Endodermal cell (in vitro differentiated cells): ENCODE measurements around the gene ROR1. TPM values are rescaled to one million over a fixed set of nuclear protein-coding genes. Genes with fewer than 3 reads are reported as not detected.

ENCODE experiments used
- DNase-seq: peaks from one replicate; pipeline ENCODE4 v3.0.0-alpha.2; 2017
- H3K27ac ChIP-seq: 2 replicates; pipeline ENCODE4 v1.5.1; 2013; ENCODE audit warnings: mild to moderate bottlenecking, low read depth, low read length, moderate library complexity
- H3K27me3 ChIP-seq: 2 replicates; pipeline ENCODE4 v1.6.1; 2013; ENCODE audit warnings: mild to moderate bottlenecking, low read length, moderate library complexity; ENCODE audit not compliant: insufficient read depth, control insufficient read depth, poor library complexity, severe bottlenecking
- H3K36me3 ChIP-seq: 2 replicates; pipeline ENCODE4 v1.7.0; 2013; ENCODE audit warnings: mild to moderate bottlenecking, low read length, moderate library complexity; ENCODE audit not compliant: control insufficient read depth, insufficient read depth
- H3K4me1 ChIP-seq: one replicate; pipeline ENCODE4 v1.7.0; 2013; ENCODE audit warnings: low read length; ENCODE audit not compliant: control insufficient read depth, insufficient read depth
- H3K4me3 ChIP-seq: 2 replicates; pipeline ENCODE4 v1.5.1; 2013; ENCODE audit warnings: mild to moderate bottlenecking, low read length, moderate library complexity
- H3K9ac ChIP-seq: 2 replicates; pipeline ENCODE4 v1.6.1; 2013; ENCODE audit warnings: mild to moderate bottlenecking, low read length, moderate library complexity; ENCODE audit not compliant: poor library complexity, severe bottlenecking; ENCODE audit errors: extremely low read depth
- H3K9me3 ChIP-seq: 2 replicates; pipeline ENCODE4 v1.6.1; 2013; ENCODE audit warnings: mild to moderate bottlenecking, low read length, moderate library complexity; ENCODE audit not compliant: control insufficient read depth
- H3K27ac Mint-ChIP-seq: 2 replicates; pipeline ENCODE4 v1.8.0; 2020; ENCODE audit warnings: mixed read lengths
- H3K27me3 Mint-ChIP-seq: 2 replicates; pipeline ENCODE4 v1.8.0; 2021; ENCODE audit warnings: mild to moderate bottlenecking, mixed read lengths; ENCODE audit not compliant: insufficient read depth
- H3K36me3 Mint-ChIP-seq: 2 replicates; pipeline ENCODE4 v1.8.0; 2020; ENCODE audit warnings: low read depth, mixed read lengths
- H3K4me1 Mint-ChIP-seq: 2 replicates; pipeline ENCODE4 v1.8.0; 2020; ENCODE audit warnings: mixed read lengths
- H3K4me3 Mint-ChIP-seq: 2 replicates; pipeline ENCODE4 v1.8.0; 2020; ENCODE audit warnings: mild to moderate bottlenecking, moderate library complexity, mixed read lengths
- H3K9me3 Mint-ChIP-seq: 2 replicates; pipeline ENCODE4 v1.8.0; 2020; ENCODE audit warnings: mild to moderate bottlenecking, mixed read lengths
- WGBS, 2 experiments: methylation state at CpG; one replicate each; pipeline versions ENCODE4 v1.1.5 to v1.1.7; 2013; ENCODE audit warnings: missing lambda C conversion rate in 2 of 2, mixed read lengths in 1 of 2; ENCODE audit not compliant: insufficient coverage in 1 of 2, insufficient read length in 1 of 2; 5-methylcytosine and 5-hydroxymethylcytosine counted together
- total RNA-seq, 2 donors: library from RNA; stranded (reverse); fragmentation: NEBNext Ultra II Directional in 1 of 2; extraction: Animal tissue kit (Norgen Biotek cat#: 25700) in 1 of 2; gene quantifications; 2 replicates in 1 of 2; 3 replicates in 1 of 2; pipeline ENCODE4 v1.2.1, GENCODE V29; 2021
- TF ChIP-seq, protein P1 (sequence below): fragments of 200-600 bp; sonication (generic); conservative IDR thresholded peaks from 2 replicates; pipeline ENCODE4 v1.5.0; 2021; ENCODE audit warnings: antibody characterized with exemption, mild to moderate bottlenecking

Gene ROR1
- total RNA-seq, 2 donors from 2014 or later = 77.4 to 77.9 TPM

DNA sequence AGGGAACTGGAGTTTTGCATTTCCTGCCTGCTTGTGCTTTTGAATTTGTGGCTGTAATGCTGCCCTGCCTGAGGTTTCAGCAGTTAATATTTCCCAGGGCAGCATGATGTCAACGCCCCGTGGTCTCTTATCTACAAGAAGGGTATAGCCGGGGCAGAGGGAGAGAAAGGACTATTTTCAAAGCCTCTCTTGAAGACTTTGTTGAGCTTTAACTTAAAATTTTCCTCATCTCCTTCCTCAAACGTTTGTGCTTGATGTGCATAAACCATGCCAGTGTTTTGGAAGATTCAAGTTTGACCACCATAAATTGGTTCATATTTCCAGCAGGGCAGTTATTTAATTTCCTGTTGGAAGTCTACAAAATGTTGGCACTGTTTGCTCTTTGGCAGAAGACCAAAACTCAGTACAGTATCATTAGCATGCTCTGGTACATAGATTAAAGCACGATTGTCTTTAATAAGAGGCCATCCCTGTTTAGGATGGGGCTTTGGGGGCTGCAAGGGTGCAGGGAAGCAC is 43.4 kb downstream of the ROR1 start:
- TF ChIP-seq, protein P1, sequence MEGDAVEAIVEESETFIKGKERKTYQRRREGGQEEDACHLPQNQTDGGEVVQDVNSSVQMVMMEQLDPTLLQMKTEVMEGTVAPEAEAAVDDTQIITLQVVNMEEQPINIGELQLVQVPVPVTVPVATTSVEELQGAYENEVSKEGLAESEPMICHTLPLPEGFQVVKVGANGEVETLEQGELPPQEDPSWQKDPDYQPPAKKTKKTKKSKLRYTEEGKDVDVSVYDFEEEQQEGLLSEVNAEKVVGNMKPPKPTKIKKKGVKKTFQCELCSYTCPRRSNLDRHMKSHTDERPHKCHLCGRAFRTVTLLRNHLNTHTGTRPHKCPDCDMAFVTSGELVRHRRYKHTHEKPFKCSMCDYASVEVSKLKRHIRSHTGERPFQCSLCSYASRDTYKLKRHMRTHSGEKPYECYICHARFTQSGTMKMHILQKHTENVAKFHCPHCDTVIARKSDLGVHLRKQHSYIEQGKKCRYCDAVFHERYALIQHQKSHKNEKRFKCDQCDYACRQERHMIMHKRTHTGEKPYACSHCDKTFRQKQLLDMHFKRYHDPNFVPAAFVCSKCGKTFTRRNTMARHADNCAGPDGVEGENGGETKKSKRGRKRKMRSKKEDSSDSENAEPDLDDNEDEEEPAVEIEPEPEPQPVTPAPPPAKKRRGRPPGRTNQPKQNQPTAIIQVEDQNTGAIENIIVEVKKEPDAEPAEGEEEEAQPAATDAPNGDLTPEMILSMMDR = no peak
- Mint-ChIP-seq H3K9me3 (peaks cover 29% of the 10 kb centered on the region), H3K4me3 (no peak overlapping the region), H3K4me1 (peaks cover 20% of the 10 kb centered on the region), H3K27ac (no peak overlapping the region), H3K36me3 (peaks cover 34% of the 10 kb centered on the region), H3K27me3 (no peaks in the 10 kb centered on the region)
- peaks cover 34% of the 10 kb centered on the region for H3K9me3 ChIP-seq
- DNase-seq = no peak
- H3K36me3 ChIP-seq = peaks cover 12% of the 10 kb centered on the region
- no peaks in the 10 kb centered on the region for H3K27me3 ChIP-seq
- no peak overlapping the region for H3K4me3 ChIP-seq
- 69 to 80% methylated on average over 5 of the region's 5 CpGs for WGBS, 2 experiments
- peaks cover 3% of the 10 kb centered on the region for H3K4me1 ChIP-seq
- H3K27ac ChIP-seq = no peak overlapping the region
- no peak overlapping the region for H3K9ac ChIP-seq

DNA sequence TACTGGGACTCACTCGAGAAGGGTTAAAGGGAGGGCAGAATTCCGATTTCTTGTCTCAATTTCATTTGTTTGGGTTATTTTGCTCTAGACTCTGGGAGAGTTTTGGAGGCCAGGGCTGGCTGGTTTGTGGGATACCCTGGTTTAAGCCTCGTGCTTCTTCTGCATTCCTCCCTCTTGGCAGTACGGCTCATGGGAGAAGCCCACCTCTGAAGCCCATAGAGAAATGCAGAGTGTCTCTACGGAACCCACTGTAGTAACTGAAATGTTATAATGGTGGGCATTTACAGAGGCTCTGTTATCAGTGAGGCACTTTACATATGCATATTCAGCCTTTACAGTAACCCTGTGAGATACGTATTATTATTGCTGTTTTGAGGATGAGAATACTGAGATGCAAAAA is 43.9 kb downstream of the ROR1 start:
- Histone ChIP-seq H3K27ac (no peak overlapping the region), H3K36me3 (peaks cover 12% of the 10 kb centered on the region), H3K27me3 (no peaks in the 10 kb centered on the region), H3K4me1 (peaks cover 3% of the 10 kb centered on the region), H3K9ac (no peak overlapping the region), H3K9me3 (peaks cover 34% of the 10 kb centered on the region), H3K4me3 (no peak overlapping the region)
- H3K36me3 Mint-ChIP-seq = peaks cover 32% of the 10 kb centered on the region
- no peak overlapping the region for H3K27ac Mint-ChIP-seq
- DNase-seq = no peak
- peaks cover 29% of the 10 kb centered on the region for H3K9me3 Mint-ChIP-seq
- H3K4me1 Mint-ChIP-seq = peaks cover 23% of the 10 kb centered on the region
- TF ChIP-seq, protein P1 = no peak
- no peak overlapping the region for H3K4me3 Mint-ChIP-seq
- WGBS, 2 experiments = 83 to 87% methylated on average over 4 to 6 of the region's 6 CpGs
- no peaks in the 10 kb centered on the region for H3K27me3 Mint-ChIP-seq

DNA sequence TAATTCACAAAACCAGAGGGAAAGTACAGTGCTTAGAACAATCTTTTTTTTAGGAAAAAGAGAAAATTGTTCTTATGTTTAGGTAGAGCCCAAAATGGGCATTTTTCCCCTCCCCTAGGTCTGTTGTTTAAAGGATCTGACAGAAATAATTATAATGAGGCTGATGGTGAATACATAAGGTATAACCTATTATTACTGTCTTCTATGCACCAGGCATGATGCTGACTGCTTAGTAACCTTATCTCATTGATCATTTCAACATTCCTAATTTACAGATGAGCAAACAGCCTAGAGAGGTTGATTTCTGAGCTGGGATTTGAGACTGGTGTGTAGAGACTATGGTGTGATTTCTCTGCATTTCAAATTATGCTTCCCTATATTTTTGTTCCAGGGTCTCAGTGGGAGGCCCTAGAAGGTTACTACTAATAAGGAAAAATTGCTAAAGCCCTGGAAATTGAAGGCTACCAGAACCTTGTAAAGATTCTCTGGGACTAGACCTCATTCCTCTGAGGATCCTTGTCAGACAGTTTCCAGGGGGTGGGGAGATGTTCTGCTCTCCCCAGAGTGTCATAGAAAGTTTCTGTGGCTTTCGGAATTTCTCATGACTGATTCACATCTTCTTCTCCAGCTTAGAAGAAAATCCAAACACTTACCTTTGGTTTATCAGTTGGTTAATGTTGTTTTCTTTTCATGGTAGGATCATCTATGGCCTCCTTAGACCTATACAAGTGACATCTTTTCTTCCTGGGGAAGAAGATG is 44.9 kb downstream of the ROR1 start:
- TF ChIP-seq, protein P1 = no peak
- H3K27ac ChIP-seq = no peak overlapping the region
- 88% methylated on average over 1 of the region's 1 CpG; no CpG with 5 or more reads in 1 of the 2 experiments for WGBS, 2 experiments
- H3K4me1 ChIP-seq = peaks cover 3% of the 10 kb centered on the region
- peaks cover 6% of the 10 kb centered on the region for H3K36me3 ChIP-seq
- H3K9me3 Mint-ChIP-seq = peaks cover 28% of the 10 kb centered on the region
- H3K27me3 Mint-ChIP-seq = no peaks in the 10 kb centered on the region
- H3K4me3 Mint-ChIP-seq = no peak overlapping the region
- DNase-seq = no peak
- no peak overlapping the region for H3K9ac ChIP-seq
- H3K27ac Mint-ChIP-seq = no peak overlapping the region
- H3K4me1 Mint-ChIP-seq = peaks cover 23% of the 10 kb centered on the region
- peaks cover 26% of the 10 kb centered on the region for H3K9me3 ChIP-seq
- H3K27me3 ChIP-seq = no peaks in the 10 kb centered on the region
- no peak overlapping the region for H3K4me3 ChIP-seq
- peaks cover 24% of the 10 kb centered on the region for H3K36me3 Mint-ChIP-seq
